H9 (cell line): ENCODE results near the gene BRD1. TPM values are rescaled to one million over a fixed set of nuclear protein-coding genes. Genes with fewer than 3 reads are reported as not detected.

ENCODE experiments used
- DNase-seq: peaks from one replicate; pipeline ENCODE4 v3.0.0-alpha.2; 2017
- H2AFZ ChIP-seq: one replicate; pipeline ENCODE4 v1.6.1; 2013; ENCODE audit warnings: mild to moderate bottlenecking, low read length, control low read depth, moderate library complexity
- H2AK5ac ChIP-seq: 2 replicates; pipeline ENCODE4 v1.6.1; 2013; ENCODE audit warnings: low read length, control low read depth, mixed read lengths; ENCODE audit not compliant: insufficient read length
- H2BK120ac ChIP-seq: one replicate; pipeline ENCODE4 v1.6.1; 2013; ENCODE audit warnings: low read depth, mild to moderate bottlenecking, low read length, control low read depth, inconsistent platforms; ENCODE audit not compliant: poor library complexity, severe bottlenecking
- H2BK12ac ChIP-seq: 2 replicates; pipeline ENCODE4 v1.6.1; 2013; ENCODE audit warnings: low read length, control low read depth, mixed read lengths, low read depth; ENCODE audit not compliant: insufficient read length
- H2BK15ac ChIP-seq: 2 replicates; pipeline ENCODE4 v1.6.1; 2013; ENCODE audit warnings: low read depth, low read length, control low read depth
- H2BK20ac ChIP-seq: one replicate; pipeline ENCODE4 v1.6.1; 2013; ENCODE audit warnings: low read depth, mild to moderate bottlenecking, low read length, control low read depth, inconsistent platforms; ENCODE audit not compliant: poor library complexity, severe bottlenecking
- H2BK5ac ChIP-seq: 2 replicates; pipeline ENCODE4 v1.6.1; 2013; ENCODE audit warnings: low read length, control low read depth, mixed read lengths; ENCODE audit not compliant: insufficient read length
- H3K14ac ChIP-seq: 2 replicates; pipeline ENCODE4 v1.6.1; 2013; ENCODE audit warnings: low read length, control low read depth; ENCODE audit not compliant: insufficient read depth
- H3K18ac ChIP-seq: 2 replicates; pipeline ENCODE4 v1.6.1; 2013; ENCODE audit warnings: low read depth, mild to moderate bottlenecking, mixed read lengths, low read length, control low read depth; ENCODE audit not compliant: insufficient read length
- H3K23ac ChIP-seq: 2 replicates; pipeline ENCODE4 v1.6.1; 2013; ENCODE audit warnings: low read length, control low read depth, mixed read lengths, low read depth; ENCODE audit not compliant: insufficient read length
- H3K23me2 ChIP-seq: 2 replicates; pipeline ENCODE4 v1.6.1; 2013; ENCODE audit warnings: low read depth, mild to moderate bottlenecking, mixed read lengths, low read length, control low read depth; ENCODE audit not compliant: insufficient read length, poor library complexity, severe bottlenecking
- H3K27ac ChIP-seq: 2 replicates; pipeline ENCODE4 v1.5.1; 2013; ENCODE audit warnings: low read length, control low read depth, mixed read lengths, low read depth; ENCODE audit not compliant: insufficient read length
- H3K27me3 ChIP-seq: 2 replicates; pipeline ENCODE4 v1.6.1; 2013; ENCODE audit warnings: low read length, control low read depth, inconsistent platforms; ENCODE audit not compliant: insufficient read depth
- H3K4ac ChIP-seq: 2 replicates; pipeline ENCODE4 v1.6.1; 2013; ENCODE audit warnings: low read depth, mild to moderate bottlenecking, control low read depth, inconsistent platforms, low read length, moderate library complexity
- H3K4me1 ChIP-seq: 2 replicates; pipeline ENCODE4 v1.6.1; 2013; ENCODE audit warnings: low read length, control low read depth, inconsistent platforms; ENCODE audit not compliant: insufficient read depth
- H3K4me2 ChIP-seq: 2 replicates; pipeline ENCODE4 v1.6.1; 2013; ENCODE audit warnings: low read length, control low read depth, mixed read lengths; ENCODE audit not compliant: insufficient read length, insufficient read depth
- H3K56ac ChIP-seq: 2 replicates; pipeline ENCODE4 v1.6.1; 2013; ENCODE audit warnings: low read depth, mild to moderate bottlenecking, mixed read lengths, low read length, control low read depth; ENCODE audit not compliant: insufficient read length
- H3K79me1 ChIP-seq: 2 replicates; pipeline ENCODE4 v1.6.1; 2013; ENCODE audit warnings: low read depth, mild to moderate bottlenecking, moderate library complexity, low read length, control low read depth, inconsistent platforms; ENCODE audit not compliant: insufficient read depth, poor library complexity, severe bottlenecking
- H3K79me2 ChIP-seq: 2 replicates; pipeline ENCODE4 v1.6.1; 2013; ENCODE audit warnings: low read length, control low read depth, inconsistent platforms; ENCODE audit not compliant: insufficient read depth
- H3K9ac ChIP-seq: 2 replicates; pipeline ENCODE4 v1.6.1; 2013; ENCODE audit warnings: low read length, control low read depth, mixed read lengths; ENCODE audit not compliant: insufficient read length; ENCODE audit errors: extremely low read depth
- H3K9me3 ChIP-seq: one replicate; pipeline ENCODE4 v1.6.1; 2013; ENCODE audit warnings: low read depth, low read length, inconsistent platforms; ENCODE audit not compliant: control insufficient read depth
- H3T11ph ChIP-seq: one replicate; pipeline ENCODE4 v1.6.1; 2013; ENCODE audit warnings: mild to moderate bottlenecking, low read length, control low read depth, inconsistent platforms
- H4K20me1 ChIP-seq: one replicate; pipeline ENCODE4 v1.6.1; 2013; ENCODE audit not compliant: control insufficient read depth, insufficient read length, insufficient read depth
- H4K5ac ChIP-seq: 2 replicates; pipeline ENCODE4 v1.6.1; 2013; ENCODE audit warnings: low read depth, mild to moderate bottlenecking, mixed read lengths, low read length, control low read depth; ENCODE audit not compliant: insufficient read length
- H4K8ac ChIP-seq: replicated peaks from 2 replicates; pipeline ENCODE4 v1.6.1; 2013; ENCODE audit warnings: low read length, control low read depth, mixed read lengths, low read depth; ENCODE audit not compliant: insufficient read length
- H4K91ac ChIP-seq: 2 replicates; pipeline ENCODE4 v1.6.1; 2013; ENCODE audit warnings: low read depth, mild to moderate bottlenecking, moderate library complexity, mixed read lengths, low read length, control low read depth; ENCODE audit not compliant: insufficient read length
- H3K27ac Mint-ChIP-seq, 3 experiments: 2 replicates in 2 of 3; 3 replicates in 1 of 3; pipeline ENCODE4 v1.8.0; 2020 to 2021; ENCODE audit warnings: mixed read lengths in 3 of 3, mild to moderate bottlenecking in 1 of 3, moderate library complexity in 1 of 3
- H3K27me3 Mint-ChIP-seq: 2 replicates; pipeline ENCODE4 v1.8.0; 2021; ENCODE audit warnings: low read depth, mild to moderate bottlenecking, moderate library complexity, mixed read lengths
- H3K36me3 Mint-ChIP-seq, 3 experiments: 2 replicates in 2 of 3; 3 replicates in 1 of 3; pipeline ENCODE4 v1.8.0; 2020 to 2021; ENCODE audit warnings: low read depth in 3 of 3, mixed read lengths in 3 of 3; ENCODE audit not compliant: insufficient read depth in 1 of 3
- H3K4me1 Mint-ChIP-seq, 2 experiments: 2 replicates each; pipeline ENCODE4 v1.8.0; 2020; ENCODE audit warnings: mixed read lengths in 2 of 2
- H3K4me3 Mint-ChIP-seq, 2 experiments: 2 replicates in 1 of 2; 3 replicates in 1 of 2; pipeline ENCODE4 v1.8.0; 2020 to 2021; ENCODE audit warnings: mild to moderate bottlenecking in 2 of 2, mixed read lengths in 2 of 2, moderate library complexity in 1 of 2
- H3K9me3 Mint-ChIP-seq, 2 experiments: 2 replicates in 1 of 2; 3 replicates in 1 of 2; pipeline ENCODE4 v1.8.0; 2020; ENCODE audit warnings: mild to moderate bottlenecking in 2 of 2, mixed read lengths in 2 of 2, moderate library complexity in 1 of 2
- WGBS: extraction: QIAGEN DNeasy Blood & Tissue Kit; methylation state at CpG from one replicate; pipeline ENCODE4 v1.1.7; 2013; ENCODE audit warnings: missing lambda C conversion rate, low lambda C conversion rate, mixed read lengths; ENCODE audit not compliant: insufficient read length; ENCODE audit errors: extremely low coverage; 5-methylcytosine and 5-hydroxymethylcytosine counted together
- total RNA-seq: library from RNA; stranded (reverse); gene quantifications from 2 replicates; pipeline ENCODE4 v1.2.1, GENCODE V29; 2021
- TF ChIP-seq, protein P1 (sequence below): fragments of 200-600 bp; sonication (generic); conservative IDR thresholded peaks from 3 replicates; pipeline ENCODE4 v1.8.0; 2021; ENCODE audit warnings: antibody characterized with exemption, mild to moderate bottlenecking

The BRD1 gene
- total RNA-seq, 1 experiment from 2014 or later, result 51.3 TPM

DNA sequence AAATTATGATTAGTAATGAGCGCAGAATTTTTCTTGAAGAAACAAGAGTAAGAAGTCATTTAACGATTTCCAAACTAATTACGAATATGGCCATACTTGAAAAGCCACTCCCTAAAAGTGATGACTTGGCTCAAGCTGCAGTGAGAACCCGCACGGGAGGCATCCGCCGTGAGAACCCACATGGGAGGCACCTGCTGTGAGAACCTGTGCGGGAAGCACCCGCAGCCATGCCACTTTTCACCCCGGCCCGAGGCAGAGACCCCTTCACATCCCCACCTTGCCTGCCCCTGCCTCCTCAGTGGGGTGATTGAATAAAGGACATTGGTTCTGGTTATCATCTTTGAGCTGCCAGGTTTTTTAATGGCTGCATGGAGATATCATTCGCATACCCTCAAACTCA lies 89.7 kb downstream of the BRD1 start:
- no peak overlapping the region for H2BK20ac ChIP-seq
- no CpG with 5 or more reads among the region's 12 CpGs for WGBS
- peaks cover 39 to 53% of the 10 kb centered on the region in 2 experiments for H3K9me3 Mint-ChIP-seq

More for the DNA sequence above, 89.7 kb downstream of the BRD1 start:
- DNase-seq, result no peak
- H2BK12ac ChIP-seq, result no peak overlapping the region
- H3K4me2 ChIP-seq, result no peak overlapping the region
- no peak overlapping the region for H3K18ac ChIP-seq
- Mint-ChIP-seq H3K4me1 (peaks cover 3 to 6% of the 10 kb centered on the region in 2 experiments), H3K27me3 (peaks cover 76% of the 10 kb centered on the region), H3K27ac (no peak overlapping the region), H3K4me3 (no peak overlapping the region), H3K36me3 (peaks cover 5 to 9% (median 6%) of the 10 kb centered on the region in 3 experiments; a peak in 5 of 7 replicates)
- no peaks in the 10 kb centered on the region for H4K20me1 ChIP-seq
- H3T11ph ChIP-seq, result no peak overlapping the region
- H3K14ac ChIP-seq, result no peak overlapping the region
- no peak overlapping the region for H4K8ac ChIP-seq
- no peak overlapping the region for H2BK15ac ChIP-seq
- H4K5ac ChIP-seq, result no peak overlapping the region
- peaks cover 8% of the 10 kb centered on the region for H3K9me3 ChIP-seq
- TF ChIP-seq, protein P1, sequence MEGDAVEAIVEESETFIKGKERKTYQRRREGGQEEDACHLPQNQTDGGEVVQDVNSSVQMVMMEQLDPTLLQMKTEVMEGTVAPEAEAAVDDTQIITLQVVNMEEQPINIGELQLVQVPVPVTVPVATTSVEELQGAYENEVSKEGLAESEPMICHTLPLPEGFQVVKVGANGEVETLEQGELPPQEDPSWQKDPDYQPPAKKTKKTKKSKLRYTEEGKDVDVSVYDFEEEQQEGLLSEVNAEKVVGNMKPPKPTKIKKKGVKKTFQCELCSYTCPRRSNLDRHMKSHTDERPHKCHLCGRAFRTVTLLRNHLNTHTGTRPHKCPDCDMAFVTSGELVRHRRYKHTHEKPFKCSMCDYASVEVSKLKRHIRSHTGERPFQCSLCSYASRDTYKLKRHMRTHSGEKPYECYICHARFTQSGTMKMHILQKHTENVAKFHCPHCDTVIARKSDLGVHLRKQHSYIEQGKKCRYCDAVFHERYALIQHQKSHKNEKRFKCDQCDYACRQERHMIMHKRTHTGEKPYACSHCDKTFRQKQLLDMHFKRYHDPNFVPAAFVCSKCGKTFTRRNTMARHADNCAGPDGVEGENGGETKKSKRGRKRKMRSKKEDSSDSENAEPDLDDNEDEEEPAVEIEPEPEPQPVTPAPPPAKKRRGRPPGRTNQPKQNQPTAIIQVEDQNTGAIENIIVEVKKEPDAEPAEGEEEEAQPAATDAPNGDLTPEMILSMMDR, result no peak
- H2AK5ac ChIP-seq, result no peak overlapping the region
- H3K27me3 ChIP-seq, result no peaks in the 10 kb centered on the region; the same call in 1 of the 2 replicates
- H2AFZ ChIP-seq, result no peak overlapping the region
- H4K91ac ChIP-seq, result no peak overlapping the region
- H3K23me2 ChIP-seq, result no peaks in the 10 kb centered on the region
- no peak overlapping the region for H3K27ac ChIP-seq
- 0 out of 2 replicates have a peak, but pooled peaks cover 2% of the 10 kb centered on the region for H3K4me1 ChIP-seq
- H2BK5ac ChIP-seq, result no peak overlapping the region
- H3K56ac ChIP-seq, result no peak overlapping the region
- no peak overlapping the region for H3K23ac ChIP-seq
- no peaks in the 10 kb centered on the region for H3K79me1 ChIP-seq
- no peak overlapping the region for H3K4ac ChIP-seq
- H2BK120ac ChIP-seq, result no peak overlapping the region
- H3K9ac ChIP-seq, result no peak overlapping the region
- no peaks in the 10 kb centered on the region for H3K79me2 ChIP-seq
